HEK293T (cell line): ENCODE results near the gene MREG.

ENCODE experiments used
- BHLHE40 ChIP-seq: fragments of 450-650 bp; IDR thresholded peaks from 2 replicates; pipeline ENCODE4 v1.6.1; 2016; ENCODE audit warnings: mild to moderate bottlenecking, moderate library complexity, borderline replicate concordance
- CTBP1 ChIP-seq: fragments of 450-650 bp; IDR thresholded peaks from 2 replicates; pipeline ENCODE4 v1.6.1; 2016; ENCODE audit warnings: borderline replicate concordance
- ELF4 ChIP-seq: fragments of 450-650 bp; IDR thresholded peaks from 2 replicates; pipeline ENCODE4 v1.6.1; 2017; ENCODE audit warnings: antibody characterized with exemption
- FOXK2 ChIP-seq: fragments of 450-650 bp; IDR thresholded peaks from 2 replicates; pipeline ENCODE4 v1.6.1; 2016; ENCODE audit warnings: mild to moderate bottlenecking
- FOXM1 ChIP-seq: fragments of 450-650 bp; IDR thresholded peaks from 2 replicates; pipeline ENCODE4 v1.6.1; 2017; ENCODE audit warnings: mild to moderate bottlenecking, borderline replicate concordance
- NFRKB ChIP-seq: fragments of 450-650 bp; IDR thresholded peaks from 2 replicates; pipeline ENCODE4 v1.6.1; 2016; ENCODE audit warnings: mild to moderate bottlenecking, moderate library complexity
- SP1 ChIP-seq: fragments of 450-650 bp; IDR thresholded peaks from 2 replicates; pipeline ENCODE4 v1.6.1; 2017
- SUZ12 ChIP-seq: fragments of 450-650 bp; IDR thresholded peaks from 2 replicates; pipeline ENCODE4 v1.6.1; 2016; ENCODE audit warnings: mild to moderate bottlenecking
- TF ChIP-seq, protein P1 (sequence below): fragments of 450-650 bp; IDR thresholded peaks from 2 replicates; pipeline ENCODE4 v1.6.1; 2016

DNA sequence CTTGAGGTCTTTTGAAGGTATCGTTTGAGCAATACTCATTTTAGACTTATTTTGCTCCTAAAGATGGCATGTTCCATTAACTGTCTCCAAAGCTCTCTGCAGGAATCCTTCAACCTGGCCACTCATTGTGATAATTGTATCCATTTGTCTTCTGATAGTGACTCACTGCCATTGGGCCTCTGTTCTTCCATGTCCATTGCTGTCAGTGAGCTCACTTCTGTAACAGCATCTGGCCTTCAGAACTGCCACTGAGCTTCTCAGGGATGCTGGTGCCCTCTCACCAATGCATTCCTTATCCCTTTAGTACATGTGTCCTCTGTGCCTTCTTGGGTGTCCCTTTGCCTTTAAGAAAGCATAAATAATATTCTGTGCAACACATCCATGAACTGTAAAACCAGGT lies 71.6 kb downstream of the MREG start:
- TF ChIP-seq FOXK2 (no peak), ELF4 (no peak), BHLHE40 (no peak), SUZ12 (no peak), CTBP1 (no peak), SP1 (no peak), NFRKB (no peak), FOXM1 (no peak)
- TF ChIP-seq, protein P1, sequence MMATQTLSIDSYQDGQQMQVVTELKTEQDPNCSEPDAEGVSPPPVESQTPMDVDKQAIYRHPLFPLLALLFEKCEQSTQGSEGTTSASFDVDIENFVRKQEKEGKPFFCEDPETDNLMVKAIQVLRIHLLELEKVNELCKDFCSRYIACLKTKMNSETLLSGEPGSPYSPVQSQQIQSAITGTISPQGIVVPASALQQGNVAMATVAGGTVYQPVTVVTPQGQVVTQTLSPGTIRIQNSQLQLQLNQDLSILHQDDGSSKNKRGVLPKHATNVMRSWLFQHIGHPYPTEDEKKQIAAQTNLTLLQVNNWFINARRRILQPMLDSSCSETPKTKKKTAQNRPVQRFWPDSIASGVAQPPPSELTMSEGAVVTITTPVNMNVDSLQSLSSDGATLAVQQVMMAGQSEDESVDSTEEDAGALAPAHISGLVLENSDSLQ, result no peak
